Measurements from ENCODE around the gene PCYOX1L.

PCYOX1L gene

GRCh38 chr5:149357370-149358293 lies at the start of gene PCYOX1L:
TSS of gene PCYOX1L (plus strand) at chr5:149358046. CDS start at chr5:149358069, 23 bp downstream.
- peak; percentile 84 to 98 for DNase-seq

GRCh38 chr5:149309354-149309753 lies 48.5 kb upstream of the PCYOX1L start:
- DNase-seq = no peak

- no peak for DNase-seq
Observed at GRCh38 chr5:149310488-149310887, 47.4 kb upstream of the PCYOX1L start.

GRCh38 chr5:149310947-149311658 lies 46.7 kb upstream of the PCYOX1L start:
- no peak for DNase-seq

GRCh38 chr5:149313151-149313841 lies 44.5 kb upstream of the PCYOX1L start:
- no peak for DNase-seq

- DNase-seq = no peak
Observed at GRCh38 chr5:149314571-149315111, 43.2 kb upstream of the PCYOX1L start.

- DNase-seq = no peak
Observed at GRCh38 chr5:149315753-149316152, 42.1 kb upstream of the PCYOX1L start.

GRCh38 chr5:149317281-149318048 lies 40.4 kb upstream of the PCYOX1L start:
- peak; percentile 10 to 13 for DNase-seq

GRCh38 chr5:149319174-149319573 lies 38.7 kb upstream of the PCYOX1L start:
- DNase-seq = no peak

- DNase-seq = no peak
Observed at GRCh38 chr5:149320791-149321330, 37.0 kb upstream of the PCYOX1L start.

- DNase-seq = no peak
Observed at GRCh38 chr5:149322518-149322917, 35.3 kb upstream of the PCYOX1L start.

- DNase-seq = no peak
Observed at GRCh38 chr5:149323210-149323609, 34.6 kb upstream of the PCYOX1L start.

- no peak for DNase-seq
Observed at GRCh38 chr5:149323621-149324205, 34.1 kb upstream of the PCYOX1L start.

GRCh38 chr5:149324641-149325040 lies 33.2 kb upstream of the PCYOX1L start:
- DNase-seq = no peak

GRCh38 chr5:149325166-149325735 lies 32.6 kb upstream of the PCYOX1L start:
- no peak for DNase-seq

GRCh38 chr5:149325894-149326293 lies 32.0 kb upstream of the PCYOX1L start:
- DNase-seq = no peak

GRCh38 chr5:149326611-149327010 lies 31.2 kb upstream of the PCYOX1L start:
- no peak for DNase-seq

GRCh38 chr5:149328177-149328576 lies 29.7 kb upstream of the PCYOX1L start:
- DNase-seq = no peak

- DNase-seq = no peak
Observed at GRCh38 chr5:149333711-149334443, 24.0 kb upstream of the PCYOX1L start.

- DNase-seq = no peak
Observed at GRCh38 chr5:149337736-149338135, 20.1 kb upstream of the PCYOX1L start.

All from stimulated activated CD4-positive, alpha-beta T cell treated with anti-CD3 and anti-CD28 coated beads, Interleukin-2, amount 100 ng/mL, for 48 hours (primary cell).